Effector memory CD8-positive, alpha-beta T cell (primary cell): ENCODE measurements around the gene ERGIC3.

Experiments used
- ATAC-seq: fragments of 150-1000 bp; cut with Tn5 transposase; replicated peaks from 2 replicates; pipeline ENCODE4 v1.10.0; 2021; ENCODE audit warnings: mild to moderate bottlenecking, moderate library complexity
- DNase-seq, 3 experiments: peaks; one replicate each; pipeline ENCODE4 v3.0.0; 2021
- H3K27ac Mint-ChIP-seq, 2 donors: one replicate each; pipeline ENCODE4 v1.8.0; 2022; ENCODE audit warnings: mild to moderate bottlenecking in 2 of 2, mixed read lengths in 2 of 2, moderate library complexity in 2 of 2
- H3K27me3 Mint-ChIP-seq, 2 donors: one replicate each; pipeline ENCODE4 v1.8.0; 2022; ENCODE audit warnings: mixed read lengths in 2 of 2
- H3K36me3 Mint-ChIP-seq: one replicate; pipeline ENCODE4 v1.8.0; 2022; ENCODE audit warnings: mild to moderate bottlenecking, moderate library complexity, mixed read lengths; ENCODE audit not compliant: insufficient read depth
- H3K4me1 Mint-ChIP-seq, 2 donors: one replicate each; pipeline ENCODE4 v1.8.0; 2022; ENCODE audit warnings: low read depth in 2 of 2, mixed read lengths in 2 of 2
- H3K4me3 Mint-ChIP-seq, 2 donors: one replicate each; pipeline ENCODE4 v1.8.0; 2022; ENCODE audit warnings: mild to moderate bottlenecking in 2 of 2, mixed read lengths in 2 of 2, moderate library complexity in 2 of 2
- H3K9me3 Mint-ChIP-seq, 2 donors: one replicate each; pipeline ENCODE4 v1.8.0; 2022; ENCODE audit warnings: mixed read lengths in 2 of 2

ERGIC3 gene

DNA sequence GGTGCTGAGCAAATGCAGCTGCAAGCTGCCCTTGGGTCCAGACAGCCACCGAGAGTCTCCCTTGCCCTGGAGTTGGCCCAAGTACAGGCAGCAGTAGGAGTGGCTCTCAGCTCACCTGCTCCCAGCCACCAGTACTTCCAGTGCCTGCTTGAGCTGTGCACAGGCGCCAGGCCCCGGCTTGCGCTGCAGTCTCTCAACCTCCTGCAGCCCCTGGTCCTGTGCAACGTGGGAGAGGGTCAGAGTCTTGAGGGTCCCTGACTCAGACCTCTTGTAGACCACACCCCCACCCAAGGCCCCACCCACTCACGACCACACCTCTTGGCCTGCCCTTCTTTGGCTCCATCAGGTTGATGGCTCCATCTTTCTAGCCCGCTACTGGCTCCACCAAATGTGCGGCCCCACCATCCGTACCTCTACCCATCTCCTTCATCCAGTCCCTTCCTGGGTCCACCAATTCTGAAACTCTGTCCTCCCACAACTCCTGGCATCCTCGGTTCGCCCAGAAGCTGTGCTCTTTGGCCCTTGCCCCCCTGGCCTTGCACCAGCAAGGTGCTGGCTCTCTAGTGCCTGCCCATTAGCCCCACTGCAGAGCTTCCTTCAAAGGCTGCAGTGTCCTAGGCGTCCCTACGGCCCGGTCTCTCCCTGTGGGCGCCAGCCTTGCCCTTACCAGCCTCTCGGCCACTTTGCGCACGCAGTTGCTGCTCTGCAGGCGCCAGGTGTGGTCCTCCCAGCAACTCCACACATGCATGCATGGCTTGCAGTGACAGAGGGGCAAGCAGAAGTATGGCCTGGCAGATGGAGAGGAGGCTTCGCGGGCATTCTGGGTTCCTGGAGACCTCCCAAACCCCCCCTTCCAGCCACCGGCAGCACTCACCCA, 57.3 kb downstream of the ERGIC3 start:
- Mint-ChIP-seq H3K27me3 (peaks cover 21 to 29% of the 10 kb centered on the region in 2 donors), H3K27ac (no peak overlapping the region), H3K9me3 (no peaks in the 10 kb centered on the region), H3K4me1 (peaks cover 6 to 11% of the 10 kb centered on the region in 2 donors), H3K36me3 (no peaks in the 10 kb centered on the region), H3K4me3 (no peak overlapping the region)
- no peak for ATAC-seq
- DNase-seq: no peak

DNA sequence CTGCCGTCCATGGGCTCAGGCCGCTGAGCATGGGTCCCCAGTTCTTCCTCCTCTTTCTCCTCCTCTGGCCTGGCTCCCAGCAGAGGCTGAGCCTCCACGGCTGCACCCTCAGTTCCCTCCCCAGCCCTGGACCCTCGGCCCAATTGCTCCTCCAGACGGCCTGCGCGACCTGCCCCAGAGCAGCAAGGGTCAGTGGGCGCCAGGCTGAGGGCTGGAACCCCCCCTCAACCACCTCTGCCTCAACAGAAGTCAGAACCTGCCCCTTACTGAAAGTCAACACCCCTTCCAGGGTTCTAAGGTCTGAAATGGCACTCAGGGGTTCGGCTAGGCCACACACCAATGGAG, 57.9 kb downstream of the ERGIC3 start:
- peaks cover 21 to 29% of the 10 kb centered on the region in 2 donors for H3K27me3 Mint-ChIP-seq
- H3K36me3 Mint-ChIP-seq: no peaks in the 10 kb centered on the region
- H3K4me1 Mint-ChIP-seq: peaks cover 6 to 11% of the 10 kb centered on the region in 2 donors
- no peak for ATAC-seq
- H3K4me3 Mint-ChIP-seq: no peak overlapping the region
- H3K9me3 Mint-ChIP-seq: no peaks in the 10 kb centered on the region
- H3K27ac Mint-ChIP-seq: no peak overlapping the region
- no peak for DNase-seq

DNA sequence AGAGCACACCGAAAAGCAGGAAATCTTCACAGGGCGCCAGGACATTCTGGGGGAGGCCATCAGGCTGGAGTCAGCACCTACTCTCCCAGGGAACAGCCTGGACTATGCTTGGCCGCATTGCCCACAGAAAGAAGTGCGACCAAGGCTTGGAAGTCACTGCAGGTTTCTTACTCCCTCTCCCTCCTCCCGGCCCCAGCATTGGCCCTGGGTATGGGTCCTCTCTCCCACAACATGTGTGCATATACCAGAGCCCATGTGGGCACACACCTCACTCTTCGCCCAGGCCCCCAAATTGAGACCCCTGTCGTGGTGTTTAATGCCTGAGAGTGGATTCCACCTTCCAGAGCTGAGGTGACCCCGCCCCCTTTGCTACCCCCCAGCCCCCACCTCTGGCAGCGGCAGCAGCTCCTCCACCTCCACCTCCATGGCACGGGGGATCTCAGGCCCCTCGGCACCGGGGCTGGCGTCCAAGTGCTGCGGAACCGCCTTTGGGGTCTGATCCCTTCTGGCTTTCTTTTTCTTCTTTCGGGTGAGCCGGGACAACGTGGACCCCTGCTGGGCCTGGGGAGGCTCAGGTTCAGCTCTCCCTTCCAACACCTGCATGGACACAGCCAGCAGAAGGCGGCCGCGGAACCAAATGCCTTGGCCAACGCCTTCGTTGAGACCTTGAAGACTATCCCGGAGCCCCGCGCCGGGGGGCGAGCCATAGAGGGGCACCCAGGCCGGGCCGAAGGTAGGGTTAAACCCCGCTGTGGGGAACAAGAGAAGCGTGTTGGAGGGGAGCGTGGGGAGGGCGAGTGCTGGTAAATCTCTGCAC, 58.5 kb downstream of the ERGIC3 start:
- H3K27me3 Mint-ChIP-seq: peaks cover 21 to 29% of the 10 kb centered on the region in 2 donors
- ATAC-seq: no peak

DNA sequence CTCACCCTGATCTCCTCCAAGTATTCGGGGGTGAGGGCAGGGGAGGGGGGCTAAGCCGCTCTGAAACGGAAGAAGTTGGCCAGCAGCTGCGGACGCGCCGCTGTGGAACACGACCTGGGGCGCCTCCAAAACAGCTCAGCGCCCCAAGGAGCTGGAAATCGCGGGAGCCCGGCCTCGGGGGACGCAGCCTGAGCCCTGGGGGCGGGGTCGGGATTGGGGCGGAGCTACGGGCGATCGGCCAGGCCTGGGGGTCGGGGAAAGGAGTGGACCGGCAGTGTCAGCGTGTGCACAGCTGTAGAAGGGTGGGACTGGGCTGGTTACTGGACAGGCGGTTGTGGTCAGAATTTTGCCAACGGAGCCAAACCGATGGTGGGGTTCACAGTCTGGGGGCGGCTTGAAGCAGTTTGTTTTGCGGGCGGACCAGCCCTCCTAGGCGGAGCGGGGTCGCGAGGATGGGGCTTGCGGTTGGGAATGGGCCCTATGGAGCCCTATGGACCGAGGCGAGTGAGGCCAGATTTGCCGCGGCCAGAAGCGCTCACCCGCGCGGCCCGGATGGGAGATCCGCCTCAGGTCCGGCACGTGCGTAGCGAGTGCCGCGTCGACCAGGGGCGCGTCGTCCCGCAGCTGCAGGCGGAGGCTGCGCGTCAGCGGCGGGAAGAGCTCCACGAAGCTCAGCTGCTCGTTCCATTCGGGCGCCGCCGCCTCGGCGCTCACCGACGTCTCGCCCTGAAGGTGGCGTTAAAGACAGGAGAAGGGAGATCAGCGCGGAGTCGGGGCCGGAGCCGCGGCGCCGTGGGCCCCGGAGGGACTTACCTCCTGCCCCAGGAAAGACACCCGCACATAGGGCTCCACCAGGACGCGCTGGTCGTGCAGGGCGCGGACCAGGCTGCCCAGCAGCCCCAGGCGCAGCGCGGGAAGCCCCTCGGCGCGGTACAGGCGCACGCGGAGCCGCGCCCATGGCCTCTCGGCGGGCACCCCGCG, 59.4 kb downstream of the ERGIC3 start:
- peak; percentile 94 for ATAC-seq
- peaks cover 21 to 29% of the 10 kb centered on the region in 2 donors for H3K27me3 Mint-ChIP-seq
- no peaks in the 10 kb centered on the region for H3K9me3 Mint-ChIP-seq
- H3K36me3 Mint-ChIP-seq: peaks cover 3% of the 10 kb centered on the region
- peak overlapping the region; percentile 55 to 62 for H3K27ac Mint-ChIP-seq
- peak; percentile 73 to 75 (median 75) for DNase-seq
- peak overlapping the region; percentile 80 to 81 for H3K4me3 Mint-ChIP-seq
- peaks cover 8 to 11% of the 10 kb centered on the region in 2 donors for H3K4me1 Mint-ChIP-seq

More for the DNA sequence above, 58.5 kb downstream of the ERGIC3 start:
- H3K9me3 Mint-ChIP-seq: no peaks in the 10 kb centered on the region
- peaks cover 3% of the 10 kb centered on the region for H3K36me3 Mint-ChIP-seq
- DNase-seq: no peak
- H3K4me3 Mint-ChIP-seq: peak overlapping the region; percentile 80 to 81
- peak overlapping the region in 1 of 2 donors; percentile 55 for H3K27ac Mint-ChIP-seq
- H3K4me1 Mint-ChIP-seq: peaks cover 8 to 11% of the 10 kb centered on the region in 2 donors

DNA sequence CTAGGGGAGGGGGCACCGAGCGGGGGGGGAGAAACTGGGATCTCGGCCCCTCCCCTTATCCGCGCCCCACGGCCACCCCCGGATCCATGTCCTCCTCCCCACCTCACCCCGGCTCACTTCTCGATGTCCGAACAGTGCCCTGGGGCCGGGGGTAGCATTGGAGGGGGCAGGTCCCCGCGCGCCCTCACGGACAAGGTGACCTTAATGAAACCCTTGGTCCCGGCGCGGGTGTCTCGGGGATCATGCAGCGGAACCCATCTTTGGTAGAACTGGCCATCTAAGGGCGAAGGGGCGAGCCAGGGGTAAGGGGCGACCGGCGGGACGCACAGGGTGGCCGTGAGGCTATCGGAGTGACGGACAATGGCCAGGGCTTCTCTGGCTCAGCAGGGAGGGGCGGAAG, 60.1 kb downstream of the ERGIC3 start:
- Mint-ChIP-seq H3K27ac (no peak overlapping the region), H3K4me1 (peaks cover 8 to 11% of the 10 kb centered on the region in 2 donors), H3K27me3 (peaks cover 18 to 29% of the 10 kb centered on the region in 2 donors), H3K36me3 (peaks cover 3% of the 10 kb centered on the region), H3K9me3 (no peaks in the 10 kb centered on the region), H3K4me3 (peak overlapping the region; percentile 80 to 81)
- ATAC-seq (no peak), DNase-seq (no peak)

DNA sequence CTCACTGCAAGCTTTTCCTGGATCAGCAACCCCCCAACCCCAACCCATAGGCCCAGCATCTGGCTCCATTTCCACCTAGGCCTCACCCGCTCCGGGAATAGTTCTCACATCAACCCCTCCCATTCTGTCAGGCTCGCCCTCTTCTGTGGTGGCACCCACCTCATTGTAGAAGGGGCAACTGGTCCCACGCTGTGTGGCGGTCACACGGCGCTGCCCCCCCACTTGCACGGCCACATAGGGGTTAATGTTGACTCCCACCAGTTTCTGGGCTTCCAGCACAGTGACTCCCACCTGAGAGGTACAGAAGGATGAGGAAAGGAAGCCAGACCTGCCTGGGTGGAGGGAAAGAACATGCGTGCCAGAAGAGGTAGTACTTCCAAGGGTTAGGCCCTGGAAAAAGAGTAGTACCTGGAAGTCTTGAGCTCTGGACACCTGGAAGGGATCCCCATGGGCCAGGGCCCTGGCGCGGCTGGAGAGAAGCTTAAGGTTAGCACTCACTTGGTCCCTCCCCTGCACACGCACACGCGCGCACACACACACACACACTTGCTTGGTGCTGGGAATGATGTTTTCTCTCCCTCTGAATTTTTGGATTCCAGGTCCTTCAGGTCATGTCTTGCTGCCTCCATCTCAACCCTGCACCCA, 61.1 kb downstream of the ERGIC3 start:
- Mint-ChIP-seq H3K36me3 (peaks cover 3% of the 10 kb centered on the region), H3K4me3 (peak overlapping the region; percentile 80 to 81), H3K4me1 (peaks cover 8 to 11% of the 10 kb centered on the region in 2 donors), H3K9me3 (no peaks in the 10 kb centered on the region), H3K27me3 (peaks cover 14 to 29% of the 10 kb centered on the region in 2 donors), H3K27ac (no peak overlapping the region)
- DNase-seq (no peak), ATAC-seq (no peak)

DNA sequence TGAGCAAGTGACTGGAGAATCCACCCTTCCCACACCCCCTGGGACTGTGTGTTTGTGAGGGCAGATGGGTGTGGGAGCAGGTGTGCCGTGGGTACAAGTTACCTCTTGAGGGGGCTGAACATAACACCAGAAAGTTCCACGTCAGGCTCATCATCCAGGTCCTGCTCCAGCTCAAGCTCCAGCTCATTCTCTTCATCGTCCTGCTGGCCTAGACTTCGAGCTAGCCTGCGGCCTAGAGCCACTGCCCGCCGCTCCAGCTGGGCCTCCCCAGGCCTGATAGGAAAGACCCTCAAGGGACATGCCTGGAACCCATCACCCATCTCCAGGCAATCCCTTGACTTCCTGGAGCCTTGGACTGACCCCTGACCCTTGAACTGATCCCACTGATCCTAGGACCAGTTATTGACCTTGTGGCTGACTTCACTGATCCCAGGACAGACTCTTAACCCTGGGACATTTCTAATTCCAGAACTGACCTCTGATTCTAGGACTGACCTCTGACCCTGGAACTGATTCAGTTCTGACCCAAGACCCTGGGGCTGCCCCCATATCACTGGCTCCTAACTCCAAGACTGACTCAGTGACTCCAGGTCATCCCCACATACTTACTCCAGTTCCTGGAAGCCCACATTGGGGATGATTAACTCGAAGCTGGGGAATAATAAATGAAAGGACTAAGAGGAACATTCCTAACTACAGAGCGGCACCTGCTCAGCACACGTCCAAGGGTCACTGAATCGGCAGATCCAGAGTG, 62.0 kb downstream of the ERGIC3 start:
- Mint-ChIP-seq H3K9me3 (no peaks in the 10 kb centered on the region), H3K27me3 (peaks cover 14 to 27% of the 10 kb centered on the region in 2 donors), H3K4me1 (peaks cover 8 to 11% of the 10 kb centered on the region in 2 donors), H3K4me3 (no peak overlapping the region), H3K36me3 (peaks cover 3% of the 10 kb centered on the region), H3K27ac (no peak overlapping the region)
- no peak for ATAC-seq
- no peak for DNase-seq

DNA sequence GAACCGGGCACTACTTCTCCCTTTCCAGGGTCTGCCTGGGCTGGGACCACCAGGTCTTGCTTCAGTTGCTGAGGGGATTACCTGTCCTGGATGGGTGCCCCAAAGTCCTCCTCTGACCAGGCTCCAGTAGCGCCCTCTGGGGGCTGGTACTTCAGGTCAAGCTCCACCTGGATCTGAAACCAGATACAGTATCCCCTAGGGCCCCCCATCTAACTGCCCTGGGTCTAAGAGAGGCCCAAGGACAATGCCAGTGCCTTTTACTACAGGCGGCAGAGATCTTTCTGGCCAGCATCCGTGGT, 62.5 kb downstream of the ERGIC3 start:
- Mint-ChIP-seq H3K4me1 (peaks cover 8 to 11% of the 10 kb centered on the region in 2 donors), H3K27ac (no peak overlapping the region), H3K9me3 (no peaks in the 10 kb centered on the region), H3K27me3 (peaks cover 9 to 21% of the 10 kb centered on the region in 2 donors), H3K36me3 (peaks cover 3% of the 10 kb centered on the region), H3K4me3 (no peak overlapping the region)
- no peak for DNase-seq
- ATAC-seq: no peak

DNA sequence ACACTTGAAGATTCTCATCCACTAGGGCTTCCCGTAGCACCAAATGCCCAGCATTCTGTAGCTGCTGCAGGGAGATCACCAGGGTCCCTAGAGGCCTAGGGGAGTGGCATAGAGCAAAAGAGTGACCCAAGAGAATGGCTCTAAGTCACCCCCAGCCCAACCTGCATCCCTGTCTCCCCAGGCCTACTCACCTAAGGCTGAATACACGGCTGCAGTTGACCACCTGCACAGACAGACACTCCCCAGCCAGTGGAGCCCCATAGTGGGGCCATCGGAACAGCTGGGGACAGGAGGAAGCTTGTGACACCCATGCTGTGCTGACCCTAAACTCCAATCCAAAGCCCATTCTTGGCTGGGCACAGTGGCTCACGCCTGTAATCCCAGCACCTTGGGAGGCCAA, 64.2 kb downstream of the ERGIC3 start:
- Mint-ChIP-seq H3K9me3 (no peaks in the 10 kb centered on the region), H3K27me3 (peaks cover under 1 to 4% of the 10 kb centered on the region in 2 donors), H3K27ac (no peak overlapping the region), H3K4me3 (no peak overlapping the region), H3K36me3 (peaks cover 3% of the 10 kb centered on the region), H3K4me1 (peaks cover 4% of the 10 kb centered on the region in 2 donors)
- DNase-seq (no peak), ATAC-seq (no peak)
